DMS53 treated with DMSO at 0.1 percent for 48 hours (cell line): Measurements from ENCODE around the gene GPR25.
"Not testable (repeated sequence)": the region's sequence is repeated elsewhere in the genome, so short reads cannot be mapped to it uniquely, and the experiment has no call there.

Experiments
- DNase-seq: peaks from one replicate; lab custom pipeline; 2025; ENCODE audit not compliant: unreplicated experiment; lab: John Stamatoyannopoulos, UW

The GPR25 gene

GRCh38 chr1:200911361-200911760 is 38.6 kb downstream of the GPR25 start:
- no peak for DNase-seq

- not testable (repeated sequence) for DNase-seq
Observed at GRCh38 chr1:200911936-200912335, 39.2 kb downstream of the GPR25 start.

- no peak for DNase-seq
Observed at GRCh38 chr1:200912737-200913407, 40.1 kb downstream of the GPR25 start.

- no peak for DNase-seq
Observed at GRCh38 chr1:200916152-200916551, 43.4 kb downstream of the GPR25 start.

- no peak for DNase-seq
Observed at GRCh38 chr1:200916681-200917080, 43.9 kb downstream of the GPR25 start.

GRCh38 chr1:200917291-200917817 is 44.6 kb downstream of the GPR25 start:
- DNase-seq = no peak

GRCh38 chr1:200918006-200918405 is 45.2 kb downstream of the GPR25 start:
- no peak for DNase-seq

GRCh38 chr1:200919386-200919785 is 46.6 kb downstream of the GPR25 start:
- no peak for DNase-seq

- DNase-seq = no peak
Observed at GRCh38 chr1:200921571-200922110, 48.9 kb downstream of the GPR25 start.

GRCh38 chr1:200922406-200922805 is 49.6 kb downstream of the GPR25 start:
- no peak for DNase-seq

GRCh38 chr1:200923601-200924000 is 50.8 kb downstream of the GPR25 start:
- DNase-seq = no peak
